Activated gamma-delta T cell (primary cell): ENCODE data around the gene MAPKAPK3.
"Not testable (repeated sequence)": the region's sequence is repeated elsewhere in the genome, so short reads cannot be mapped to it uniquely, and the experiment has no call there.

Experiments used
- DNase-seq: peaks from one replicate; lab custom pipeline; 2025; lab: John Stamatoyannopoulos, UW

Gene MAPKAPK3

DNA sequence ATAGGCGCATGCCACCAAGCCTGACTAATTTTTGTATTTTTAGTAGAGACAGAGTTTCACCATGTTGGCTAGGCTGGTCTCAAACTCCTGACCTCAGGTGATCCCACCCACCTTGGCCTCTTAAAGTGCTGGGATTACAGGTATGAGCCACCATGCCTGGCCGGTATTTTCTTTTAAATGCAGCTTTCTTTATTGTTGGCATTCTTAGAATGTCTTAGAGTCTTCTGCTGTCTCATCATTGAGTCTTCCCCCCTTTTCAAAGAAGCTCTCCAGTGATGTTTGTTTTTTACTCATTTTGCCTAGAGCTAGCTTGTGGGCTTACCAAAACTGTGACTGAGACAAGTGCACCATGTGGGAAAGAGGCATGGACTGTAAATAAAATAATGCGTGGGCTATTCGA is 71.7 kb downstream of the MAPKAPK3 start:
- DNase-seq = not testable (repeated sequence)

DNA sequence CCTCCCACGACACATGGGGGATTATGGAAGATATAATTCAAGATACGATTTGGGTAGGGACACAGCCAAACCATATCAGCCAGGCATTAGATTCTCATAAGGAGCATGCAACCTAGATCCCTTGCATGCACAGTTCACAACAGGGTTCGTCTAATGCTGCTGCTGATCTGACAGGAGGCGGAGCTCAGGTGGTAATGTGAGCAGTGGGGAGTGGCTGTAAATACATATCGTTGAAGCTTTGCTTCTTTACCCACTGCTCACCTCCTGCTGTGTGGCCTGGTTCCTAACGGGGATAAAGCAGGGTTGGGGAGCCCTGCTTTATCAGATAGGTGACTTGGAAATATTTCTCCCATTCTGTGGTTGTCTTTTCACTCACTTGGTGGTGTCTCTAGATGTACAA is 72.6 kb downstream of the MAPKAPK3 start:
- no peak for DNase-seq

DNA sequence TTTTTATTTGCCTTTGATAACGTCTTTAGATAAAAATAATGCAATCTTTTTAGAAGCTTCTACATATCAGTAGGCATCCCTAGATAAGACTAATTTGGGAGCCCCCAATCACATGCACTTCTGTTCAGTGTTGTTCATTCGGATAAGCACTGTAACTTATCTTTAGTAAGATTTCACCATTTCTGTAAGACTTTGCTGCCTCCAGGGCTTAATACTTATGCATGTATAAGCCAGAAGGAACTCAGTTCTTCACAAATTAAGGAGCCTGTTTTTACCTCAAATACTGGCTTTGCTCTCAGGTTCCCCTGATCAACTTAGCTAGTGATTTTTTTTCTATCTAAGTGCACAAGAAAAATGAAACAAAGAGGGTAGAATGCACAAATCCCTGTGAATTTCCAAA is 78.1 kb downstream of the MAPKAPK3 start:
- DNase-seq = no peak

DNA sequence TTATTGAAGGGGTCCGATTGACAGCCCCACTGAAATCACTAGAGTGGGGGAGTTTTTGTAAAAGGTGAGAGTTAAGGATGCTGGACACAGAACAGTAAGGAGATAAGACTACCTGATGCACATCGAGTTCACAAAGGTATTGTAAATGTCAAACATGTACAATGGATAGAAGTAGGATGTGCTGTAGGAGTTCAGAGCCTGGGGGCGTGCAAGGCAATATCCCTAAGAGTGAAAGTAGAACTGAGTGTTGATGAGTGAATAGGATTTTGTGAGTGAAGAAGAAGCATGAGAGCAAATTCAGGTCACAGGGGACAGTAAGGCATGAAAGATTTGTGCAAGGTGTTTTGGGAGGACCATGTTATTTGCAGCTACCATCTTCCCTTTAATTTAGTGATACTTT is 79.3 kb downstream of the MAPKAPK3 start:
- no peak for DNase-seq

DNA sequence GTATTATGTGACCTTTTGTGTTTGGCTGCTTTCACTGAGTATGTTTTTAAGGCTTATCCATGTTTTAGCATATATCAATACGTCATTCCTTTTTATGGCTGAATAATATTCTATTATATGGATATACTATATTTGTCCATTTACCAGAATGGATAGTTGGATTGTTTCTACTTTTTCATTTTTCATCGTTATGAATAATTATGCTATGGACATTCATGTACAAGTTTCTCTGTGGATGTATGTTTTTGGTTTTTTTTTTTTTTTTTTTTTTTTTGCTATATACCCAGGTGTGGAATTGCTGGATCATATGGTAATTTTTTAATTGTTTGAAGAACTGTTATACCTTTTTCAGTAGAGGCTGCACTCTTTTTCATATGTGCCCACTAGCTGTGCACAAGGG is 81.3 kb downstream of the MAPKAPK3 start:
- DNase-seq = no peak
